AG09319 (cell line): Measurements from ENCODE around the gene UBE2E3.

Source experiments
- DNase-seq: peaks from one replicate; pipeline ENCODE4 v3.0.0-alpha.2; 2010; ENCODE audit warnings: low read depth; ENCODE audit errors: extremely low read depth
- TF ChIP-seq, protein P1 (sequence below): IDR thresholded peaks from 2 replicates; pipeline ENCODE4 v1.5.1; 2011; ENCODE audit warnings: low read depth, mild to moderate bottlenecking, inconsistent platforms, low read length, moderate library complexity

Gene UBE2E3

DNA sequence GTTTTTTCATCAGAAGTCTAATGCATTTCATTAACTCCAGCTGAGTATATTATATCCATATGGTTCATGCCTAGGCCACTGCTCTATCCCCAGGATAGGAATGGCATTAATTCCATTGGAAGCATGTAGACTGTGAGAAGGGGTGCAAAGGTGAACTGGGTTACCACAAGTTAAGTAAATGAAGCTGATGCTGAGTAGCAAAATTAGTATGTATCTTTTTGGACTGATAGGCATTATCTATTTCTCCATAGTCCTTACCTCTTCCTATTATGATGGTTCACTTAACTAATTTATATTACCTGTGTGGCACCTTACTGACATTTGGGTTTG is 24.9 kb downstream of the UBE2E3 start:
- TF ChIP-seq, protein P1, sequence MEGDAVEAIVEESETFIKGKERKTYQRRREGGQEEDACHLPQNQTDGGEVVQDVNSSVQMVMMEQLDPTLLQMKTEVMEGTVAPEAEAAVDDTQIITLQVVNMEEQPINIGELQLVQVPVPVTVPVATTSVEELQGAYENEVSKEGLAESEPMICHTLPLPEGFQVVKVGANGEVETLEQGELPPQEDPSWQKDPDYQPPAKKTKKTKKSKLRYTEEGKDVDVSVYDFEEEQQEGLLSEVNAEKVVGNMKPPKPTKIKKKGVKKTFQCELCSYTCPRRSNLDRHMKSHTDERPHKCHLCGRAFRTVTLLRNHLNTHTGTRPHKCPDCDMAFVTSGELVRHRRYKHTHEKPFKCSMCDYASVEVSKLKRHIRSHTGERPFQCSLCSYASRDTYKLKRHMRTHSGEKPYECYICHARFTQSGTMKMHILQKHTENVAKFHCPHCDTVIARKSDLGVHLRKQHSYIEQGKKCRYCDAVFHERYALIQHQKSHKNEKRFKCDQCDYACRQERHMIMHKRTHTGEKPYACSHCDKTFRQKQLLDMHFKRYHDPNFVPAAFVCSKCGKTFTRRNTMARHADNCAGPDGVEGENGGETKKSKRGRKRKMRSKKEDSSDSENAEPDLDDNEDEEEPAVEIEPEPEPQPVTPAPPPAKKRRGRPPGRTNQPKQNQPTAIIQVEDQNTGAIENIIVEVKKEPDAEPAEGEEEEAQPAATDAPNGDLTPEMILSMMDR = no peak
- no peak for DNase-seq

DNA sequence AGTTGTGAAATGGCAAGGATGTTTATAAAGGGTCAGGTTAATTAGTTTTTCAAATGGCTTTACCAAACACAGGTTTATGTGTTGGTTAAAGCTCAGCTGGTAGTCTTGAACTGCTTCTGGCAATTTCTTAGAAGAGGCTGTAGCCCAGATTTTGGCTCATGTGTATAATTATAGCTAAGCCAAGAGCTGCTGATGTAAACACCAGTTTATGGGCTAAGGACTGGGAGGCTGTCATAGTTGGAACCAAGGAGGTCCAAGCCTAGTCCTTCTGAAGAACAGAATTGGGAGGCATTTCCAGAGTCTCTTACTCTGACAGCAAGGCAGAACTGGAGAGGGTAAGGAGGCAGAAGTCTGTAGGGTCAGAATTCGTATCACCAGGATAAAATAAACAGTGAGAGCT is 25.4 kb downstream of the UBE2E3 start:
- TF ChIP-seq, protein P1 = no peak
- DNase-seq = no peak

DNA sequence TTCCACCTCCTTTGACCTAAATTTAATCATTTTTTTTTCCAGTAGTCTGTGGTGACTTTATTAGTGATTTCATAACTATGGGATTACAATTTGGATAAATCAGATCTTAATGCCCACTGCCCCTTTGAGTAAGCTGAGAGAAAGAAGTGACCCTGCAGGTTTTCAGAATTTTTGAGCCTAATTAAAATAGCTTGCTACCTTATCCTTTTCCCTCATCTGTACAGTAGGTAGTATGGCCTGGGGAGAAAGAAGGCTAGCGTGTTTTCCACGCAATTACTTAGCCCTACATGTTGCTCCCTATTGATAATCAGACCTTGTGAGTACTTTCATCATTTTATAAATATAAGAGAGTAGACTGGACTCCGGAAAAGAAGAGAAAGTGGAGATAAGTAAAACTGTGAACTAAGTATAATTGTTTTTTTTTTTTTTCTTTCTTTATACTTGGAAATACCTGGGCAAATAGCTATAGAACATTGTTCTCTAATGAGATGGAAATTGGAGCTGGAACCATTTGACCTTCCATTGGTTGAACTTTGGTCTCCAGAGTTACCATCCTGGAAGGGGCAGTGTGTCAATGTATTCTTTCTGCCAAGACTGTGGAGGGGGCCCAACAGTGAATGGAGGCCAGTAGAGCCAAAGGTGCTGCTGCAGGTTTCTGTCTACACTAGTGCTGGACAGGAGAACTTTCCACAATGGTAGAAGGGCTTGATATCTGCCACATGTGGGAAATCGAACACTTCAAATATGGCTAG is 26.9 kb downstream of the UBE2E3 start:
- TF ChIP-seq, protein P1 = no peak
- no peak for DNase-seq

DNA sequence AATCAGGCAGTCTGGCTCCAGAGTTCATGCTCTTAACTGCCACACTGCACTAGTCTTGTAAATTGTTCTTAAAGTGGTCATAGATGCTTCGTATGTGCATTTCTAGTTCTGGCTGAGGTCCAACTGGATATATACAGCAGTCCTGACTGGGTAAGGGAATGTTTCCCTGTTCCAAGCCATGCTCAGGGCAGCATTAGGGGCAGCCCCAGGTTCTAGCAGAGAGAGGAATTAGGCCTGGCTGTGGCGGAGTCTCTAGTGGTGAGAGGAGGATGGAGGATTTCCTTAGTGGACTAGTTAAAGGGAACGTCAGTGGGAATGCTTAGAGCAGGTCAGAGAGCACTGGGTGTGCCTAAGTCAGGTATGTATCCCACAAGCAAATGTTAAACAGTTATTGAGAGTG is 28.0 kb downstream of the UBE2E3 start:
- no peak for DNase-seq
- TF ChIP-seq, protein P1 = no peak

DNA sequence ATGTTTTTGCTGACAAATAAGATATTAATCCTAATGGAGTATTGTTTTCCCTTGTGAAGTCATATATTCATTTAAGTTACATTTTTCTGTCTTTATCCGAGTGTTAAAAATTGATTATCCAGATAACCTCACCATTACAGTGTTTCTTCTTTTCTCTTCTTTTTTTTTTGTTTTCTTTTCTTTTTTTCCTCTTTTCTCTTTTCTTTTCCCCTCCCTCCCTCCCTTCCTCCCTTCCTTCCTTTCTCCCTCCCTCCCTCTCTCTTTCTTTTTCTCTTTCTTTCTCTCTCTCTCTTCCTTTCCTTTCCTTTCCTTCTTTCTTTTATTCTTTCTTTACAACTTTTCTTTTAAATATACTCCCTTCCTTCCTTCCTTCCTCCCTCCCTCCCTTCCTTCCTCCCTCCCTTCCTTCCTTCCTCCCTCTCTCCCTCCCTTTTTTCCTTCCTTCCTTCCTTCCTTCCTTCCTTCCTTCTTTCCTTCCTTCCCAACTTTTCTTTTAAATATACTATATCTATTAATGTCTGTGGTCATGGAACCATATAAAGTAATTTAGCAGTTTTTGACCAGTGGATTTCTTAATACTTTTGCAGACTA is 40.9 kb downstream of the UBE2E3 start:
- TF ChIP-seq, protein P1 = no peak
- DNase-seq = no peak

DNA sequence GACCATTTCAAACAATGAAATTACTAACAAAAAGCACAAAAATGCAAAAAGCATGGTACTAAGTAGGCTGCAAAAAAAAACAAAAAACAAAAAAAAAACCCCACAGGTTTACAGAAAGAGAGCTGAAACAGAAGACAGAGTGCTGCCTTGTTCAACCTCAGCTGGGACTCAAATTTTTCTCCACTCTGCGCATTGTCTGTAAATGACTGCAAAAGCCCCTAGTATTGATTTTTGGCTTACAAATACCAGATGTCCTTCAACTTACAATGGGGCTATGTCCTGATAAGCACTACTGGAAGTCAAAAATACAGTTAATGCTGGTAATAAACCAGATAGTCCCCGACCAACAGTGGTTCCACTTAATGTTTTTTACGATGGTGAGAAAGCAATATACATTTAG is 42.2 kb downstream of the UBE2E3 start:
- TF ChIP-seq, protein P1 = no peak
- no peak for DNase-seq

DNA sequence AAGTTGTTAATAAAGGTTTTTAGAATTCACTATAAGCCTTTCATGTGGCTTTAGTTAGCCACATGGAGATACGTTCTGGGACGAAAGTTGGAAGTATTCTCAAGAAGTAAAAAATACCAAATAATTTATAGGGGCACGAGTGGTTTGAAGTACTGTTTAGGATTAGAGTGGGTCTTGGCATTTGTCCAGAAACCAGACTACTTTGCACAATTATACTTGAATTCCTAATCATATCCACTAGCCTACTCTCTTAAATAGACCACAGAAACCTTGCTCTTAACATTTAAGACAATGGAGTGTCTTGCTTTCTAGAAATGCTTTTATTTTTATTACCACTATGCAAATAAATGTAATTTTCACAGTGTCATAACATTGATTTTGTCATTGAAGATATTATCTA is 44.6 kb downstream of the UBE2E3 start:
- DNase-seq = no peak
- TF ChIP-seq, protein P1 = no peak
